Neural cell (in vitro differentiated cells): ENCODE measurements around the gene YY1.

ENCODE experiments used
- CTCF ChIP-seq: fragments of 450-650 bp; IDR thresholded peaks from 2 replicates; pipeline ENCODE4 v1.5.1; 2014; ENCODE audit warnings: antibody characterized with exemption, mild to moderate bottlenecking, moderate library complexity; ENCODE audit not compliant: poor library complexity, severe bottlenecking
- EZH2 ChIP-seq: fragments of 200-600, 300-800 bp; shearing (Covaris generic), sonication (generic); IDR thresholded peaks from 2 replicates; pipeline ENCODE4 v1.6.1; 2014; ENCODE audit warnings: antibody characterized with exemption, low read length, borderline replicate concordance, mild to moderate bottlenecking; ENCODE audit not compliant: insufficient read depth, poor library complexity, severe bottlenecking
- POLR2AphosphoS5 ChIP-seq: IDR thresholded peaks from 2 replicates; pipeline ENCODE4 v1.6.1; 2012

GRCh38 chr14:100236881-100237280, 2.1 kb upstream of the YY1 start:
- TF ChIP-seq EZH2 (no peak), CTCF (no peak), POLR2AphosphoS5 (no peak)
